DOHH2 (cell line): Measurements from ENCODE around the gene SGTB.

ENCODE experiments used
- CTCF ChIP-seq: fragments of 200-600 bp; sonication (generic); IDR thresholded peaks from one replicate; pipeline ENCODE4 v1.5.1; 2014; ENCODE audit warnings: antibody characterized with exemption, mild to moderate bottlenecking, low read depth, low read length; ENCODE audit not compliant: poor library complexity, severe bottlenecking
- EZH2phosphoT487 ChIP-seq: fragments of 200-600 bp; sonication (generic); IDR thresholded peaks from 2 replicates; pipeline ENCODE4 v1.6.1; 2017; ENCODE audit warnings: borderline replicate concordance, mild to moderate bottlenecking, antibody characterized with exemption, low read length, moderate library complexity, mixed read lengths

DNA sequence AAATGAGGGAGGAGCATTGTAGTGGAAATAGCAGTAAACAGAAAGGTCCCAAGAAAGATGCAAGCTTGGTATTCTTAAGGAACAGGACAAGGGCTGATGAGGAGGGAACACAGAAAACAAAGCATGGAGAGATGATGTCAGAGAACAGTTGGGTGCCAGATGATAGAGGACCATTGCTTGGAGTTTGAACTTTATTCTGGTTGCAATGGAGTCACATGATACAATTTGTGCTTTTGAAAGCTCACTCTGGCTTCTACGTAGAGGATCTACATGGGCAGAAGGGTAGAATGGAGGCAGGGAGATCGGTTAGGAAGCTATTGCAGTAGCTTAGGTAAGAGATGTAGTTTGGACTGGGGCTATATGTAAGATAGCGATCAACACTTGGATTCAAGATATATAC is 39.8 kb downstream of the SGTB start:
- TF ChIP-seq CTCF (no peak), EZH2phosphoT487 (no peak)
